Caco-2 (cell line): ENCODE data around the gene GPR85. TPM values are rescaled to one million over a fixed set of nuclear protein-coding genes. Genes with fewer than 3 reads are reported as not detected.

Source experiments
- BruUV-seq: library from RNA; stranded (reverse); fragments of 400-500 nt; replicated peaks from 2 replicates; lab custom pipeline; 2021; lab: Mats Ljungman, UMichigan
- CTCF ChIA-PET: fragments of 300-600 bp; sonication (Branson Sonifier 250); formaldehyde crosslinking; loops from one replicate; lab custom pipeline; 2022; ENCODE audit warnings: antibody characterized with exemption; lab: Charles Lee
- POLR2A ChIA-PET: fragments of 300-600 bp; sonication (Branson Sonifier 250); formaldehyde crosslinking; loops from one replicate; lab custom pipeline; 2022; ENCODE audit warnings: antibody characterized with exemption; lab: Charles Lee
- DNase-seq, 2 experiments: peaks; one replicate each; pipeline versions ENCODE4 v3.0.0 to v3.0.0-alpha.2; 2020 to 2022
- H3K27me3 ChIP-seq: replicated peaks from 2 replicates; pipeline ENCODE4 v1.6.0; 2011; ENCODE audit warnings: low read length; ENCODE audit not compliant: control insufficient read depth, insufficient read depth
- H3K36me3 ChIP-seq: 2 replicates; pipeline ENCODE4 v1.5.1; 2011; ENCODE audit warnings: low read length; ENCODE audit not compliant: control insufficient read depth, insufficient read depth
- H3K4me1 ChIP-seq: fragments of 250-450 bp; sonication (Bioruptor Pico); 2 replicates; pipeline ENCODE4 v1.5.1; 2020; ENCODE audit warnings: mild to moderate bottlenecking
- H3K4me3 ChIP-seq: 2 replicates; pipeline ENCODE4 v1.5.1; 2011; ENCODE audit warnings: low read depth, mild to moderate bottlenecking, control low read depth, low read length
- H3K9me3 ChIP-seq: fragments of 250-450 bp; sonication (Bioruptor Pico); 2 replicates; pipeline ENCODE4 v1.5.1; 2020; ENCODE audit warnings: mild to moderate bottlenecking, moderate library complexity
- H3K27ac Mint-ChIP-seq: one replicate; pipeline ENCODE4 v1.8.0; 2022; ENCODE audit warnings: mixed read lengths; ENCODE audit not compliant: unreplicated experiment
- H3K27me3 Mint-ChIP-seq: one replicate; pipeline ENCODE4 v1.8.0; 2022; ENCODE audit warnings: mixed read lengths; ENCODE audit not compliant: insufficient read depth, unreplicated experiment
- H3K36me3 Mint-ChIP-seq: one replicate; pipeline ENCODE4 v1.8.0; 2022; ENCODE audit warnings: mild to moderate bottlenecking, mixed read lengths; ENCODE audit not compliant: insufficient read depth, unreplicated experiment
- H3K4me1 Mint-ChIP-seq: one replicate; pipeline ENCODE4 v1.8.0; 2022; ENCODE audit warnings: low read depth, mixed read lengths; ENCODE audit not compliant: unreplicated experiment
- H3K4me3 Mint-ChIP-seq: one replicate; pipeline ENCODE4 v1.8.0; 2022; ENCODE audit warnings: mild to moderate bottlenecking, moderate library complexity, mixed read lengths; ENCODE audit not compliant: unreplicated experiment
- H3K9me3 Mint-ChIP-seq: one replicate; pipeline ENCODE4 v1.8.0; 2022; ENCODE audit warnings: mixed read lengths; ENCODE audit not compliant: unreplicated experiment
- CTCF ChIP-seq, 2 experiments: fragments of 200-600 bp in 1 of 2; IDR thresholded peaks; 1 replicate in 1 of 2; 2 replicates in 1 of 2; pipeline versions ENCODE4 v1.5.1 to v1.8.0; 2011 to 2022; ENCODE audit warnings: antibody characterized with exemption in 1 of 2, control low read depth in 1 of 2, inconsistent platforms in 1 of 2, low read depth in 1 of 2, low read length in 1 of 2, mild to moderate bottlenecking in 1 of 2, moderate library complexity in 1 of 2; ENCODE audit not compliant: insufficient read depth in 1 of 2, severe bottlenecking in 1 of 2, unreplicated experiment in 1 of 2
- intact Hi-C: fragments of 100-400 bp; cut with micrococcal nuclease; formaldehyde crosslinking; loops from one replicate; pipeline ENCODE4 v1.10.0; 2022; ENCODE audit not compliant: unreplicated experiment
- total RNA-seq: library from RNA; stranded (reverse); gene quantifications from 2 replicates; pipeline ENCODE4 v1.2.3, GENCODE V29; 2022

GPR85 gene
- total RNA-seq, 1 experiment from 2014 or later: not detected

DNA sequence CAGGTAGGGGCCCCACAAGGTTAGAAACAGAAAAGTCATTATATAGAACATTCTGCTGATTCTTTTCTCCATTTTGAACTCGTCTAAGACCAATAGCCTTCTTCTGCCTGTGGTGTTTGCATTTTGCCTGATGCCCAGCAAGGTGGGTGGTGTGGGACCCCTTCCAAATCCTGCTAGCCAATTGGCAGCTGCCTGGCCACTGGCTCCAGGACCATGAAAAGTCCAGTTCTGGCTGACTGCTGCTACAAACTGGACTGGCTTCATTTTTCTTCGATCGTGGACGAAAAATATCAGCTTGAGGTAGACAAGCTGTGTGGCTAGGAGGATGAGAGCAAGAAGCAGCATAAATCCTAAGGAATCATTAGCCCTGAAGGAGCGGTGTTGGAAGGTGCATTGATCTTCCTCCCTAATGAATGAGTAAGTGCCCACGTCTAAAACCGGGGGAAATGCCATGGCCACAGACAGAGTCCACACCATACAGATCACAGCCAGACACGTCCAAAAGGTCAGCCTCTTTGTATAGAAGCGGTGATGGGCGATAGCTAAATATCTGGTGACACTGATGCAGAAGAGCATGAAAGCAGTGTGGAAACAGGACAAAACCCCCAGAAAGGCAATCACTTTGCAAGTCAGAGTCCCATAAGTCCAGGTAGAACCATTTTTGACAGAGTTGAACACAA, 2.7 kb downstream of the GPR85 start:
- Mint-ChIP-seq H3K4me3 (no peak overlapping the region), H3K27me3 (peaks cover 5% of the 10 kb centered on the region), H3K36me3 (no peaks in the 10 kb centered on the region), H3K9me3 (no peaks in the 10 kb centered on the region), H3K27ac (no peak overlapping the region), H3K4me1 (no peaks in the 10 kb centered on the region)
- Histone ChIP-seq H3K36me3 (no peaks in the 10 kb centered on the region), H3K4me3 (no peak overlapping the region), H3K4me1 (no peaks in the 10 kb centered on the region), H3K9me3 (no peaks in the 10 kb centered on the region), H3K27me3 (no peaks in the 10 kb centered on the region)
- no TSS peak for BruUV-seq
- ChIA-PET CTCF (no interaction called here), POLR2A (interaction anchor here (0.6 kb wide), 1 partner anchor 642 kb away, joined by 3 read pairs; no protein-coding TSS in a partner anchor)
- TF ChIP-seq CTCF (IDR thresholded peaks at IDR 0.05; ENCODE audit: insufficient read depth in 1 of 2, low read depth in 1 of 2, low read length in 1 of 2, severe bottlenecking in 1 of 2, unreplicated experiment in 1 of 2): no peak
- intact Hi-C loops: no loop called here
- DNase-seq: no peak

DNA sequence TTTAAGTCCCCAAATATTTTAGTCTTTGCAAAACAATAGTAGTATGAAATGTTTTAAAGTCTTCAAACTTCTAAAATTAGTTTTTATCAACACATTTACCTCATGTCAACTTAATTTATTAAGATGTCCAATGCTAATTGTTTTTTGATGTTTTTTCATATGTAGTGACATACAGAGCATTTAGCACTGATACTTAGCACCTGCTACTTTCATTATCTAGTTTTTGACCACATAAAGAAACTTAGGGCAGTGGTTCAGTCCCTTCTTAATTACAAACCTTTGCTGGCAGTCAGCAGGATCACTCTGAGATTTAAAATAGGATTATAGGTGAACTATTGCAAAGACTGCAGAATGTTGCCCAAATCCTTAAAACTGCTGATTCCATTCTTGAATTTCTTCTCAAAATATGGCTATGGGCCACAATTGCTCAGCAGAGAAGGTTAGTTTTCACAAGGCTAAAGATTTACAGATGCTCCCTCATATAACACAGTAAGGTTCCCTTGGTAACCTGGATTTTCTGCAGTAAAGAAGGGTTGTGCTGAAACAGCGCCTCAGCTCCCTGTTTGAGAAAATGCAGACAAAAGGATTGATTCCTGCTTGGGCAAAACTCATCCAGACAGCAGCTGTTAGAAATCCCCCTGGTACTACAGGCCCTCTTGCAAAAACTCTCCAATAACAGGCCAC, 3.4 kb downstream of the GPR85 start:
- peaks cover 5% of the 10 kb centered on the region for H3K27me3 Mint-ChIP-seq
- no peaks in the 10 kb centered on the region for H3K9me3 Mint-ChIP-seq

GRCh38 chr7:113078331-113078730, 8.3 kb downstream of the GPR85 start:
- CTCF ChIA-PET: no interaction called here

More for the DNA sequence above, 3.4 kb downstream of the GPR85 start:
- TF ChIP-seq CTCF (IDR thresholded peaks at IDR 0.05; ENCODE audit: insufficient read depth in 1 of 2, low read depth in 1 of 2, low read length in 1 of 2, severe bottlenecking in 1 of 2, unreplicated experiment in 1 of 2): no peak
- H3K4me1 ChIP-seq: no peaks in the 10 kb centered on the region
- no peaks in the 10 kb centered on the region for H3K9me3 ChIP-seq
- H3K4me3 ChIP-seq: no peak overlapping the region
- Mint-ChIP-seq H3K4me1 (no peaks in the 10 kb centered on the region), H3K36me3 (no peaks in the 10 kb centered on the region), H3K27ac (no peak overlapping the region), H3K4me3 (no peak overlapping the region)
- CTCF ChIA-PET: no interaction called here
- POLR2A ChIA-PET: no interaction called here
- no TSS peak for BruUV-seq
- no peak for DNase-seq
- no peaks in the 10 kb centered on the region for H3K27me3 ChIP-seq
- intact Hi-C loops: no loop called here
- H3K36me3 ChIP-seq: no peaks in the 10 kb centered on the region

More at GRCh38 chr7:113078331-113078730, 8.3 kb downstream of the GPR85 start:
- Histone ChIP-seq H3K9me3 (no peaks in the 10 kb centered on the region), H3K4me3 (no peak overlapping the region), H3K27me3 (no peaks in the 10 kb centered on the region), H3K4me1 (no peaks in the 10 kb centered on the region), H3K36me3 (no peaks in the 10 kb centered on the region)
- DNase-seq: no peak
- Mint-ChIP-seq H3K27ac (no peak overlapping the region), H3K27me3 (peaks cover 10% of the 10 kb centered on the region), H3K9me3 (no peaks in the 10 kb centered on the region), H3K4me1 (no peaks in the 10 kb centered on the region), H3K4me3 (no peak overlapping the region), H3K36me3 (no peaks in the 10 kb centered on the region)
- intact Hi-C loops: no loop called here
- POLR2A ChIA-PET: no interaction called here
- no TSS peak for BruUV-seq
- TF ChIP-seq CTCF (IDR thresholded peaks at IDR 0.05; ENCODE audit: insufficient read depth in 1 of 2, low read depth in 1 of 2, low read length in 1 of 2, severe bottlenecking in 1 of 2, unreplicated experiment in 1 of 2): no peak
